Astrocyte (in vitro differentiated cells and primary cell): Measurements from ENCODE around the gene CWC27. TPM values are rescaled to one million over a fixed set of nuclear protein-coding genes. Genes with fewer than 3 reads are reported as not detected.

Source experiments
- DNase-seq: peaks from one replicate; pipeline ENCODE4 v3.0.0-alpha.2; 2010; ENCODE audit warnings: low read depth
- FAIRE-seq: peaks from 2 replicates; lab custom pipeline; 2011; peaks lifted over from hg19 to GRCh38; lab: Jason Lieb, UNC
- H2AFZ ChIP-seq: 2 replicates; pipeline ENCODE4 v1.6.0; 2012; ENCODE audit warnings: low read depth, low read length, inconsistent platforms
- H3K27ac ChIP-seq: 2 replicates; pipeline ENCODE4 v1.5.1; 2011; ENCODE audit warnings: low read depth, low read length, inconsistent platforms
- H3K27me3 ChIP-seq: 2 replicates; pipeline ENCODE4 v1.6.0; 2011; ENCODE audit warnings: low read length, inconsistent platforms; ENCODE audit not compliant: insufficient read depth
- H3K36me3 ChIP-seq: 2 replicates; pipeline ENCODE4 v1.5.1; 2011; ENCODE audit warnings: low read length, inconsistent platforms; ENCODE audit not compliant: insufficient read depth
- H3K4me1 ChIP-seq: 2 replicates; pipeline ENCODE4 v1.5.1; 2011; ENCODE audit warnings: low read length, inconsistent platforms; ENCODE audit not compliant: insufficient read depth
- H3K4me2 ChIP-seq: 2 replicates; pipeline ENCODE4 v1.6.0; 2012; ENCODE audit warnings: low read length, inconsistent platforms
- H3K4me3 ChIP-seq: 2 replicates; pipeline ENCODE4 v1.5.1; 2011; ENCODE audit warnings: low read depth, mild to moderate bottlenecking, low read length, inconsistent platforms; ENCODE audit not compliant: insufficient read depth
- H3K79me2 ChIP-seq: 2 replicates; pipeline ENCODE4 v1.6.0; 2012; ENCODE audit warnings: mild to moderate bottlenecking, low read length, inconsistent platforms; ENCODE audit not compliant: insufficient read depth
- H3K9ac ChIP-seq: 2 replicates; pipeline ENCODE4 v1.6.0; 2012; ENCODE audit warnings: mild to moderate bottlenecking, low read length, inconsistent platforms
- H3K9me3 ChIP-seq: 2 replicates; pipeline ENCODE4 v1.5.1; 2012; ENCODE audit warnings: low read depth, mild to moderate bottlenecking, low read length, inconsistent platforms; ENCODE audit not compliant: insufficient read depth
- H4K20me1 ChIP-seq: 2 replicates; pipeline ENCODE4 v1.6.0; 2012; ENCODE audit warnings: low read length, inconsistent platforms; ENCODE audit not compliant: insufficient read depth
- H3K27ac Mint-ChIP-seq: one replicate; pipeline ENCODE4 v1.8.0; 2021; ENCODE audit warnings: mild to moderate bottlenecking, mixed read lengths; ENCODE audit not compliant: unreplicated experiment
- H3K27me3 Mint-ChIP-seq: one replicate; pipeline ENCODE4 v1.8.0; 2021; ENCODE audit warnings: low read depth, mixed read lengths; ENCODE audit not compliant: unreplicated experiment
- H3K36me3 Mint-ChIP-seq: one replicate; pipeline ENCODE4 v1.8.0; 2021; ENCODE audit warnings: low read depth, mixed read lengths; ENCODE audit not compliant: unreplicated experiment
- H3K4me1 Mint-ChIP-seq: one replicate; pipeline ENCODE4 v1.8.0; 2021; ENCODE audit warnings: low read depth, mixed read lengths; ENCODE audit not compliant: unreplicated experiment
- H3K4me3 Mint-ChIP-seq: one replicate; pipeline ENCODE4 v1.8.0; 2021; ENCODE audit warnings: mild to moderate bottlenecking, moderate library complexity, mixed read lengths; ENCODE audit not compliant: unreplicated experiment
- H3K9me3 Mint-ChIP-seq: one replicate; pipeline ENCODE4 v1.8.0; 2021; ENCODE audit warnings: mild to moderate bottlenecking, mixed read lengths; ENCODE audit not compliant: unreplicated experiment
- EZH2 ChIP-seq: IDR thresholded peaks from 2 replicates; pipeline ENCODE4 v1.6.1; 2012; ENCODE audit warnings: mild to moderate bottlenecking, low read length, inconsistent platforms; ENCODE audit not compliant: insufficient read depth
- total RNA-seq: library from RNA; stranded (reverse); gene quantifications from 2 replicates; pipeline ENCODE4 v1.2.1, GENCODE V29; 2021
- TF ChIP-seq, protein P1 (sequence below): IDR thresholded peaks from 2 replicates; pipeline ENCODE4 v1.5.1; 2011; ENCODE audit warnings: low read depth, mild to moderate bottlenecking, inconsistent platforms, low read length, moderate library complexity; ENCODE audit not compliant: insufficient read depth

CWC27 gene
- total RNA-seq, 1 donor from 2014 or later: 25.7 TPM

GRCh38 chr5:64831996-64832395 lies 63.3 kb downstream of the CWC27 start:
- no peak overlapping the region for H3K4me3 Mint-ChIP-seq
- no peaks in the 10 kb centered on the region for H3K27me3 Mint-ChIP-seq
- H3K9me3 Mint-ChIP-seq: no peaks in the 10 kb centered on the region
- no peak overlapping the region for H3K27ac ChIP-seq
- no peaks in the 10 kb centered on the region for H3K36me3 ChIP-seq
- DNase-seq: no peak
- H3K4me3 ChIP-seq: no peak overlapping the region
- H3K36me3 Mint-ChIP-seq: peaks cover 6% of the 10 kb centered on the region
- H2AFZ ChIP-seq: no peak overlapping the region
- H3K27me3 ChIP-seq: no peaks in the 10 kb centered on the region
- no peak overlapping the region for H3K27ac Mint-ChIP-seq
- no peaks in the 10 kb centered on the region for H3K4me1 ChIP-seq
- H4K20me1 ChIP-seq: no peaks in the 10 kb centered on the region
- peaks cover 6% of the 10 kb centered on the region for H3K4me1 Mint-ChIP-seq
- FAIRE-seq: peak; percentile 17
- H3K4me2 ChIP-seq: no peak overlapping the region
- no peak overlapping the region for H3K9ac ChIP-seq
- no peak for TF ChIP-seq EZH2
- TF ChIP-seq, protein P1, sequence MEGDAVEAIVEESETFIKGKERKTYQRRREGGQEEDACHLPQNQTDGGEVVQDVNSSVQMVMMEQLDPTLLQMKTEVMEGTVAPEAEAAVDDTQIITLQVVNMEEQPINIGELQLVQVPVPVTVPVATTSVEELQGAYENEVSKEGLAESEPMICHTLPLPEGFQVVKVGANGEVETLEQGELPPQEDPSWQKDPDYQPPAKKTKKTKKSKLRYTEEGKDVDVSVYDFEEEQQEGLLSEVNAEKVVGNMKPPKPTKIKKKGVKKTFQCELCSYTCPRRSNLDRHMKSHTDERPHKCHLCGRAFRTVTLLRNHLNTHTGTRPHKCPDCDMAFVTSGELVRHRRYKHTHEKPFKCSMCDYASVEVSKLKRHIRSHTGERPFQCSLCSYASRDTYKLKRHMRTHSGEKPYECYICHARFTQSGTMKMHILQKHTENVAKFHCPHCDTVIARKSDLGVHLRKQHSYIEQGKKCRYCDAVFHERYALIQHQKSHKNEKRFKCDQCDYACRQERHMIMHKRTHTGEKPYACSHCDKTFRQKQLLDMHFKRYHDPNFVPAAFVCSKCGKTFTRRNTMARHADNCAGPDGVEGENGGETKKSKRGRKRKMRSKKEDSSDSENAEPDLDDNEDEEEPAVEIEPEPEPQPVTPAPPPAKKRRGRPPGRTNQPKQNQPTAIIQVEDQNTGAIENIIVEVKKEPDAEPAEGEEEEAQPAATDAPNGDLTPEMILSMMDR: no peak
- no peaks in the 10 kb centered on the region for H3K79me2 ChIP-seq
- no peaks in the 10 kb centered on the region for H3K9me3 ChIP-seq

DNA sequence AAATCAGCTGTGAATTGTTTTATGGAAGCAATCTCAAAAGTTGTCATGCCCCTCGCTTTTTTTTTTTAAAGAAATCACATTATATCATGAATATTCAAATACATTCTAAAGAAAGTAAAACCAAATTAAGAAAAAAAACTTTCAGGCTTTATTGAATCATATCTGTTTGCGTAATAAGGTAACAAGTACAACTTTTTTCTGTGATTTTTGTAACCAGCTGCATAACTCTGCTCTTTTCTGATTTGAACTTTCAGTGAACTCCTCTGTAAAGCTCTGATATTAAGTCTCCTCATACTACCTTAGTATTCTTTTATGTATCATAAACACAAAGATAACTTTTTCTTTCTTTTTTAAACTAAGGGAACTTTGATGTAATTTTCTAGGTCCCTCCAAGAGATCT lies 65.3 kb downstream of the CWC27 start:
- Histone ChIP-seq H3K4me1 (no peaks in the 10 kb centered on the region), H3K27ac (no peak overlapping the region), H3K4me3 (no peak overlapping the region), H3K36me3 (no peaks in the 10 kb centered on the region), H3K9ac (no peak overlapping the region), H3K9me3 (no peaks in the 10 kb centered on the region), H2AFZ (no peak overlapping the region), H4K20me1 (no peaks in the 10 kb centered on the region), H3K4me2 (no peak overlapping the region), H3K79me2 (no peaks in the 10 kb centered on the region), H3K27me3 (no peaks in the 10 kb centered on the region)
- no peak for DNase-seq
- no peak overlapping the region for H3K27ac Mint-ChIP-seq
- peak; percentile 39 for FAIRE-seq
- no peaks in the 10 kb centered on the region for H3K27me3 Mint-ChIP-seq
- H3K4me3 Mint-ChIP-seq: no peak overlapping the region
- peaks cover 8% of the 10 kb centered on the region for H3K4me1 Mint-ChIP-seq
- H3K36me3 Mint-ChIP-seq: no peaks in the 10 kb centered on the region
- TF ChIP-seq EZH2: no peak
- TF ChIP-seq, protein P1: no peak
- no peaks in the 10 kb centered on the region for H3K9me3 Mint-ChIP-seq

DNA sequence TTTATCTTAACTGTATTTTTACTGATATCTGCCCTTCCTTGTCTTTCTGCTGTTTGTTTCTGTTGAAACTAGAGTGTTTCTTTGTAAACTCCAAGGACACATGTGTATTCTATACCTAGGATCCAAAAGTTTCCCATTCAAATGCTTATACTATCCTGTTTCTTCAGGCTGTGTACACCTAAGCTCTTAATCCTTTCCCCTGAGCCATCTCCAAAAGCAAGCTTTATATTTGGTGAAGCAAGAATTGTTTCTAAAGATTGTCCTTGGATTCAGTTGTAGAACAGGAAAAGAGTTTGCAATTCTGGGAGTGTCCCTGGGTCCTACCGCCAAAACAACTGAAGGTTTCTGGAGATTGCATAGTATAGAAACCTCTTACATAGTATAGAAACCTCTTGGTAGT lies 65.9 kb downstream of the CWC27 start:
- Histone ChIP-seq H3K27ac (no peak overlapping the region), H3K9me3 (no peaks in the 10 kb centered on the region), H3K4me2 (no peak overlapping the region), H2AFZ (no peak overlapping the region), H3K4me3 (no peak overlapping the region), H3K79me2 (no peaks in the 10 kb centered on the region), H3K9ac (no peak overlapping the region), H3K36me3 (no peaks in the 10 kb centered on the region), H3K27me3 (no peaks in the 10 kb centered on the region), H4K20me1 (no peaks in the 10 kb centered on the region), H3K4me1 (peaks cover 4% of the 10 kb centered on the region)
- Mint-ChIP-seq H3K4me3 (no peak overlapping the region), H3K27ac (no peak overlapping the region), H3K27me3 (no peaks in the 10 kb centered on the region), H3K9me3 (no peaks in the 10 kb centered on the region), H3K4me1 (peaks cover 8% of the 10 kb centered on the region), H3K36me3 (no peaks in the 10 kb centered on the region)
- no peak for DNase-seq
- no peak for TF ChIP-seq EZH2
- TF ChIP-seq, protein P1: no peak
- no peak for FAIRE-seq
